ENCODE measurements around the gene RRP8.

The RRP8 gene

DNA sequence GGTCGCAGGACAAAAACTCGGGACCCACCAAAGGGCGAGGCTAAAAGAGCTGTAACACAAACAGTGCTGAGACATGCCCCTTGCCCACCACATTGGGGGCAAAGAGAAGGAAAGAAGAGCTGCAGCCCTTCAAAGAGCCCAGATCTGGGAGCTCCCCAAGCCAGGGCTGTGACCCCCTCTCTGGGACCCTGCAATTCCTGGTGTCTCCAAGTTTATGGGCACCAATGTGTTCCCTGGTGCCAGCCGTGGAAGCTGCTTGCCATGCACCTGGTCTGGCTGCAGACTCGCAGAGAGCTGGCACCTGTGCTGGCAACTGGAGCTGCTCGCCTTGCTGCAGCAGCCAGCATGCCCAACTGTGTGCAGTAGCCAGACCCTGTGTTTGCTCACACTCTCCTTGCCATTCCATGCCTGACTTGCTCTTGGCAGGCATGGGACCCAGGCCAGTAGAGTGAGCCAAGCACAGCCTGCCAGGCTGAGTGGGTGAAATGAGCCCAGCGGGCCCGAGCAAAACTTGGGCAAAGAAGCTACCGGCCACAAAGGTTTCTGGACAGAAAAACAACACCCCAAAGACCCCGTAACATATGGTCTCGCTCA is 16.0 kb downstream of the RRP8 start:
- DNase-seq (ENCODE audit: low read depth), result no peak

DNA sequence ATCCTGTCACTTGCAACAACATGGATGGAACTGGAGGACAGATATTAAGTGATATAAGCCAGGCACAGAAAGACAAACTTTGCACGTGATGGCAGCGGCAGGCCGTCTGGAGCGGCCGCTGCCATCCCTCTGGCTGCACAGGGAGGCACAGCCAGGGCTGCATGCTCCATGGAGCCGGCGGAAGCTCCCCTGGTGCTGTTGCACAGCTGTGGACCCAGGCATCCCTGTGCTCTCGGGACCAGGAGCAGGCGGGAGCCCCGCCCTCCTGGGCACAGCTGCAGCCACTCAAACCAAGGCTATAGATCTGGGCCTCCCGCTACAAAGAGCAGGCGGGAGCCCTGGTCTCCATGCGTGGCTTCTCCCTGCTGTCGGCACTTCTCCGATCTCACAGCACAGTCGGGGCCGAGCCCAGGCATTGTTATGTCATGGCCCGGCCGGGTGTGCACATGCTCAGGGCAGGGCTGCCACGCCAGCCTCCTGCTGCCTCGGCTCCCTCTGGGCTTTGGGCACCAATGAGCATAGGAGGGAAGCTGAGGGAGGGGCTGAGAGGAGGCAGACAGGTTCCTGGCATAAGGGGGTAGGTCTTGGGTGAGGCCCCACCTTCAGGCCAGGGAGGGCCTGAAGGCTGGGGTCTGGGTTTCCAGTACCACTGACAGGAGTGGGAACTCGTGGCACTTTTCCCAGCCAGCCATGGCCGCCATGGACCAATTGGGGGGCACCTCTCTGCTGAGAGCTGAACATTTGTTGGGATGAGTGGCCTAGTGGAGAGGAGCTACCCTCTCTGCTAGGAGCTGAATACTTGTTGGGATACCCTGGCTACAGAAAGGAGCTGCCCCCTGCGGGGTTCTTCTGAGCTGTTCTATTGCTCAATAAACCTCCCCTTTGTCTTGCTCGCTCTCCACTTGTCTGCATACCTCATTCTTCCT is 16.7 kb downstream of the RRP8 start:
- no peak for DNase-seq (ENCODE audit: low read depth)
- TF ChIP-seq, protein P1, sequence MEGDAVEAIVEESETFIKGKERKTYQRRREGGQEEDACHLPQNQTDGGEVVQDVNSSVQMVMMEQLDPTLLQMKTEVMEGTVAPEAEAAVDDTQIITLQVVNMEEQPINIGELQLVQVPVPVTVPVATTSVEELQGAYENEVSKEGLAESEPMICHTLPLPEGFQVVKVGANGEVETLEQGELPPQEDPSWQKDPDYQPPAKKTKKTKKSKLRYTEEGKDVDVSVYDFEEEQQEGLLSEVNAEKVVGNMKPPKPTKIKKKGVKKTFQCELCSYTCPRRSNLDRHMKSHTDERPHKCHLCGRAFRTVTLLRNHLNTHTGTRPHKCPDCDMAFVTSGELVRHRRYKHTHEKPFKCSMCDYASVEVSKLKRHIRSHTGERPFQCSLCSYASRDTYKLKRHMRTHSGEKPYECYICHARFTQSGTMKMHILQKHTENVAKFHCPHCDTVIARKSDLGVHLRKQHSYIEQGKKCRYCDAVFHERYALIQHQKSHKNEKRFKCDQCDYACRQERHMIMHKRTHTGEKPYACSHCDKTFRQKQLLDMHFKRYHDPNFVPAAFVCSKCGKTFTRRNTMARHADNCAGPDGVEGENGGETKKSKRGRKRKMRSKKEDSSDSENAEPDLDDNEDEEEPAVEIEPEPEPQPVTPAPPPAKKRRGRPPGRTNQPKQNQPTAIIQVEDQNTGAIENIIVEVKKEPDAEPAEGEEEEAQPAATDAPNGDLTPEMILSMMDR (IDR thresholded peaks at IDR 0.05; ENCODE audit: low read depth, low read length, missing control alignments), result no peak
- H3K4me3 ChIP-seq (ENCODE audit: low read depth, low read length), result no peak overlapping the region

More for the DNA sequence above, 16.0 kb downstream of the RRP8 start:
- H3K4me3 ChIP-seq (ENCODE audit: low read depth, low read length), result no peak overlapping the region
- TF ChIP-seq, protein P1 (IDR thresholded peaks at IDR 0.05; ENCODE audit: low read depth, low read length, missing control alignments), result no peak

DNA sequence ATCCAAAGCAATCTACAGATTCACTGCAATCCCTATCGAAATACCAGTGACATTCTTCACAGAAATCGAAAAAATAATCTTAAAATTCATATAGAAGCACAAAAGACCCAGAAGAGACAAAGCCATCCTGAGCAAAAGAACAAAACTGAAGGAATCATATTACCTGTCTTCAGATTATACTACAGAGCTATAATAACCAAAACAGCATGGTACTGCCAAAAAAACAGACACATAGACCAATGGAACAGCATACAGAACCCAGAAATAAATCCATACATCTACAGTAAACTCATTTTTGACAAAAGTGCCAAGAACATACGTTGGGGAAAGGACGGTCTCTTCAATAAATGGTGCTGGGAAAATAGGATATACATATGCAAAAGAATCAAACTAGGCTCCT is 18.9 kb downstream of the RRP8 start:
- no peak overlapping the region for H3K4me3 ChIP-seq (ENCODE audit: low read depth, low read length)
- TF ChIP-seq, protein P1 (IDR thresholded peaks at IDR 0.05; ENCODE audit: low read depth, low read length, missing control alignments), result no peak
- no peak for DNase-seq (ENCODE audit: low read depth)

DNA sequence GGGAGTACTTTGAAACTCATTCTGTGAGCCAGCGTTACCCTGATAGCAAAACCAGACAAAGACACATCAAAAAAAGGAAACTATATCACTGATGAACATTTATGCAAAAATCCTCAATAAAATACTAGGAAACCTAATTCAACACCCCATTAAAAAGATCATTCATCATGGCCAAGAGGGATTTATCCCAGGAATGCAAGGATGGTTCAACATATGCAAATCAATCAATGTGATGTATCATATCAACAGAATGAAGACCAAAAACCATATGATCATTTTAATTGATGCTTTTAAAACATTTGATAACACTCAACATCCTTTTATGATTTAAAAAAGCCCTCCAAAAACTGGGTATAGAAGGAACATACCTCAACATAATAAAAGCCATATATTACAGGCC is 19.8 kb downstream of the RRP8 start:
- DNase-seq (ENCODE audit: low read depth), result no peak
- TF ChIP-seq, protein P1 (IDR thresholded peaks at IDR 0.05; ENCODE audit: low read depth, low read length, missing control alignments), result no peak
- no peak overlapping the region for H3K4me3 ChIP-seq (ENCODE audit: low read depth, low read length)

DNA sequence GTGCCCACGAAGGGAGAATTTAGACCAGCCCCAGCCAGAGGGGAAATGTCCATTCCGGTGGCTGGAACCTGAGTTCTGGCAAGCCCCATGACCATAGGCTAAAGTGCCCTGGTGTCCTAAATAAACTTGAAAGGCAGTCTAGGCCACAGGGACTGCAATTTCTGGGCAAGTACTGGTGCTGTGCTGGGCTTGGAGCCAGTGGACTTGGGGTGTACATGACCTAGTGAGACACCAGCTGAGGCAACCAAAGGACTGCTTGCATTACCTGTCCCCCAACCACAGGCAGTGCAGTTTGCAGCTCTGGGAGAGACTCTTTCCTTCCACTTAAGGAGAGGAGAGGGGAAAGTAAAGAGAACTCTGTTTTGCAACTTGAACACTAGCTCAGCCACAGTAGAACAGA is 23.7 kb downstream of the RRP8 start:
- no peak overlapping the region for H3K4me3 ChIP-seq (ENCODE audit: low read depth, low read length)
- TF ChIP-seq, protein P1 (IDR thresholded peaks at IDR 0.05; ENCODE audit: low read depth, low read length, missing control alignments), result no peak
- no peak for DNase-seq (ENCODE audit: low read depth)

DNA sequence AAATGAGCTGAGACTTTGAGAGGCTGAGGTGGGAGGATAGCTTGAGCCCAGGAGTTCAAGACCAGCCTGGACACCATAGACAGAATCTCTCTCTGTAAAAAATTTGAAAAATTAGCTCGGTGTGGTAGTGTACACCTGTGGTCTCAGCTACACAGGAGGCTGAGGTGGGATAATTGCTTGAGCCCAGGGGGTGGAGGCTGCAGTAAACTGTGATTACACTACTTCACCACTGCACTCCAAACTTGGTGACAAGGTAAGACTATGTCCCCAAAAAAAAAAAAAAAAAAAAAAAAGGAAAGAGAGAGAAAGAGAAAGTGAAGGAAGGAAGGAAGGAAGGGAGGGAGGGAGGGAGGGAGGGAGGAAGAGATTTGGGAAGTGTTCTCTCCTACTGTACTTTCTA is 25.3 kb downstream of the RRP8 start:
- no peak for DNase-seq (ENCODE audit: low read depth)
- no peak overlapping the region for H3K4me3 ChIP-seq (ENCODE audit: low read depth, low read length)
- TF ChIP-seq, protein P1 (IDR thresholded peaks at IDR 0.05; ENCODE audit: low read depth, low read length, missing control alignments), result no peak

All from GM12864 (cell line).